AG09309 (cell line): Measurements from ENCODE around the gene PCDH8.

Experiments used
- DNase-seq: peaks from one replicate; pipeline ENCODE4 v3.0.0-alpha.2; 2010; ENCODE audit warnings: low read depth
- H3K4me3 ChIP-seq: 2 replicates; pipeline ENCODE4 v1.5.1; 2011; ENCODE audit warnings: mild to moderate bottlenecking, low read depth, low read length, moderate library complexity; ENCODE audit not compliant: control insufficient read depth
- CTCF ChIP-seq: IDR thresholded peaks from 2 replicates; pipeline ENCODE4 v1.5.1; 2011; ENCODE audit warnings: mild to moderate bottlenecking, low read depth, low read length, inconsistent platforms; ENCODE audit not compliant: insufficient read depth, control insufficient read depth; ENCODE audit errors: missing control alignments

PCDH8 gene

GRCh38 chr13:52846567-52847321, 1.7 kb downstream of the PCDH8 start:
- DNase-seq = no peak
- no peak overlapping the region for H3K4me3 ChIP-seq
- no peak for TF ChIP-seq CTCF

DNA sequence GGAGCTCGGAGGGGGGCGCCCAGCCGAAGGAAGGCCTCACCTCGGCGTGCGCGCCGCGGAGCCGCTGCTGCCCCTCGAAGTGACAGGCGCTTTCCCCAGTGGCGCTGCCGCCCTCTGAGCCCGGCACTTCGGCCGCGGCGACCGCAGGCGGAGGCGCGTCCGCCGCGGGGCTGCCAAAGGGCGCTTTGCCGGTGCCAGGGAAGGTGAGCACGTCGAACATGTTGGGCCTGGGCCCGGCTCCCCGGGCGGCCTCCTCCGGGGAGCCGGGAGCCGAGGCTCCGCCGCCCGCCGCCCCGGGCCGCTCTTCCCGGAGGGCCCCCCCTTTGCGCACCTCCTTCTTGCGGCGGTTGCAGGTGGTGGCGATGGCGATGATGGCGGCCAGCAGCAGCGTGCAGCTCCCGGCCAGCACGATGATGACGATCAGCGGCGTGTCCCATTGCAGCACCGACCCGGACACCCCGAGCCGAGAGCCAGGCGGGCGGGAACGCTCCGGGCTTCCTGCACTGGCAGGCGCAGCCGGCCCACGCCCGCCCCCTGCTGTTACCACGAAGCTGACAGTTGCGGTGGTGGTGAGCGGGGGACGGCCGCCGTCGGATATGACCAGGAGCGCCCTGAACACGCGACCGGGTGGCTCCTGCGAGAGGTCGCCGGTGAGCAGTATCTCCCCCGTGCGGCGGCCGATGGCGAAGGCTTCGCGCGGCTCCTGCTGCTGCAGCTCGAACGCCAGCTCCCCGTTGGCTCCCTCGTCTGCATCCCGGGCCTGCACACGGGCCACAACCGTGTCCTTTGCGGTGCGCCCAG, 2.5 kb downstream of the PCDH8 start:
- TF ChIP-seq CTCF = no peak
- DNase-seq = no peak
- no peak overlapping the region for H3K4me3 ChIP-seq

DNA sequence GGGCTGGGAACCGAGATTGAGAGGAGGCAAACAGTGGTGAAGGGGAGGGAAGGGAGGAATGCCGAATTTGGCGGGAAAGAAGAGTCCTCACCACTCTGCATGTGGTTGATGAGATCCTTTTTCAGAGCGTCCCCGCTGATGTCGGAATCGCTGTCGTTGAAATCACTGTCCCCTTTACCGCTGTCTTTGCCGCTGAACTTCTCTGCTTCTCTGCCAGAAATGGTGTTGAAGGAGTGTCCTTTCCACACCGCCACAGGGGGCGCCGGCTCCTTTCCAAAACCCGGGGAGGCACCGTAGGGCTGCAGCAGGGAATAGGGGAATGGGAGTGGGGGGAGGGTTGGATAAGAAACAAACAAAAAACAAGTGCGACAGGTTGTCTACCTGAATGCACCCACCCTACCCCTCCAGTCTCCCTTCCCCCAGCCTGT, 3.1 kb downstream of the PCDH8 start:
- no peak for DNase-seq
- H3K4me3 ChIP-seq = no peak overlapping the region
- no peak for TF ChIP-seq CTCF

GRCh38 chr13:52844836-52845235, 3.6 kb downstream of the PCDH8 start:
- no peak for TF ChIP-seq CTCF
- no peak for DNase-seq
- no peak overlapping the region for H3K4me3 ChIP-seq

GRCh38 chr13:52842441-52842840, 6.0 kb downstream of the PCDH8 start:
- no peak for DNase-seq
- no peak for TF ChIP-seq CTCF
- no peak overlapping the region for H3K4me3 ChIP-seq

DNA sequence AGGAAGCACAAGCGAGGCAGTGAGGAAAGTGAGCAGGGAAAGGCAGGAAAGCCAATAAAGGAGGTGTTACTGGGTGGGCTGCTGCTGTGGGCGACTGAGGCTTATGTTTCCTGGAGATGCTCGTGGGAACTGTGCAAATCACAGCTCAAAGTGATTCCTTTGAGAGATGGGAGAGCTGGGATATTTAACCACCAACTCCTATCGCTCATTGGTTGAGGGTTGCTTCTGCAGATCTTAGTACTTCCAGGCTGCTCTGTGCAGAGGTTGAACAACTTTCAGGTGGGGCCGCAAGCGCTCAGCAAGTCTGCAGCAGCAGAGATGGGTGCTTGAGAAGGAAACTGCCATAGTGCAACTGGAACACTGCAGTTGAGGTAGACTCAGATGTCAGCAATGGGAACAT, 8.4 kb downstream of the PCDH8 start:
- DNase-seq = no peak
- TF ChIP-seq CTCF = no peak
- H3K4me3 ChIP-seq = no peak overlapping the region
